H1 (cell line): ENCODE measurements around the gene HOXB3. TPM values are rescaled to one million over a fixed set of nuclear protein-coding genes. Genes with fewer than 3 reads are reported as not detected.
A peak's percentile ranks its signal among the peaks of the same experiment; 100 is the strongest.

Source experiments
- CTCF ChIA-PET: fragments of 300-600 bp; sonication (Branson Sonifier 250); formaldehyde crosslinking; loops from one replicate; lab custom pipeline; 2021; ENCODE audit not compliant: partially characterized antibody; lab: Charles Lee
- POLR2A ChIA-PET: fragments of 300-600 bp; sonication (Branson Sonifier 250); formaldehyde crosslinking; loops from one replicate; lab custom pipeline; 2021; ENCODE audit warnings: inconsistent platforms; ENCODE audit not compliant: partially characterized antibody; lab: Charles Lee
- DNase-seq, 2 experiments: peaks; one replicate each; pipeline versions ENCODE4 v3.0.0 to v3.0.0-alpha.2; 2010 to 2022; ENCODE audit warnings: low spot score in 2 of 2, low read depth in 1 of 2, mixed read lengths in 1 of 2
- FAIRE-seq: peaks from 2 replicates; lab custom pipeline; 2011; peaks lifted over from hg19 to GRCh38; lab: Jason Lieb, UNC
- H2AFZ ChIP-seq: 2 replicates; pipeline ENCODE4 v1.8.1; 2012; ENCODE audit warnings: low read length, inconsistent platforms
- H2AK5ac ChIP-seq: 2 replicates; pipeline ENCODE4 v1.6.1; 2013; ENCODE audit warnings: low read depth, low read length
- H2BK120ac ChIP-seq: replicated peaks from 2 replicates; pipeline ENCODE3; 2013; ENCODE audit warnings: low read depth, low read length, inconsistent platforms
- H2BK12ac ChIP-seq: 2 replicates; pipeline ENCODE4 v1.6.1; 2013; ENCODE audit warnings: low read depth, low read length
- H2BK15ac ChIP-seq: 2 replicates; pipeline ENCODE4 v1.6.1; 2013; ENCODE audit warnings: low read length
- H2BK20ac ChIP-seq: 2 replicates; pipeline ENCODE4 v1.6.1; 2013; ENCODE audit warnings: low read length
- H2BK5ac ChIP-seq: 2 replicates; pipeline ENCODE4 v1.6.1; 2013; ENCODE audit warnings: low read depth, low read length
- H3K14ac ChIP-seq: 2 replicates; pipeline ENCODE4 v1.6.1; 2013; ENCODE audit warnings: inconsistent platforms; ENCODE audit not compliant: insufficient read length
- H3K18ac ChIP-seq: 2 replicates; pipeline ENCODE4 v1.6.1; 2013; ENCODE audit warnings: low read length; ENCODE audit errors: extremely low read depth
- H3K23ac ChIP-seq: 2 replicates; pipeline ENCODE4 v1.6.1; 2013; ENCODE audit warnings: inconsistent platforms; ENCODE audit not compliant: insufficient read length
- H3K23me2 ChIP-seq: 2 replicates; pipeline ENCODE4 v1.6.1; 2013; ENCODE audit warnings: low read depth, low read length
- H3K27ac ChIP-seq: 2 replicates; pipeline ENCODE4 v1.6.1; 2011; ENCODE audit warnings: low read depth, low read length, inconsistent platforms
- H3K27me3 ChIP-seq, 4 experiments: replicated peaks in 1 of 4; 1 replicate in 1 of 4; 2 replicates in 3 of 4; pipeline versions ENCODE4 v1.6.1 to v1.8.1; 2011 to 2013; ENCODE audit warnings: low read length in 3 of 4, mild to moderate bottlenecking in 3 of 4, inconsistent platforms in 2 of 4, mixed read lengths in 2 of 4, moderate library complexity in 1 of 4; ENCODE audit not compliant: control insufficient read depth in 3 of 4, insufficient read depth in 3 of 4; ENCODE audit errors: extremely low read depth in 1 of 4
- H3K36me3 ChIP-seq, 4 experiments: 2 replicates each; pipeline versions ENCODE4 v1.6.1 to v1.8.1; 2011 to 2013; ENCODE audit warnings: mild to moderate bottlenecking in 4 of 4, low read length in 3 of 4, moderate library complexity in 2 of 4, control low read depth in 1 of 4, inconsistent platforms in 1 of 4; ENCODE audit not compliant: insufficient read depth in 4 of 4, control insufficient read depth in 2 of 4
- H3K4ac ChIP-seq: replicated peaks from 2 replicates; pipeline ENCODE3; 2013; ENCODE audit warnings: low read length, low read depth, mixed read lengths, inconsistent platforms; ENCODE audit not compliant: insufficient read length
- H3K4me1 ChIP-seq, 4 experiments: replicated peaks in 1 of 4; 1 replicate in 1 of 4; 2 replicates in 3 of 4; pipeline versions ENCODE4 v1.6.1 to v1.8.1; 2011 to 2013; ENCODE audit warnings: low read length in 3 of 4, inconsistent platforms in 2 of 4, mixed read lengths in 1 of 4; ENCODE audit not compliant: insufficient read depth in 4 of 4, control insufficient read depth in 3 of 4
- H3K4me2 ChIP-seq, 2 experiments: 2 replicates each; pipeline versions ENCODE4 v1.6.1 to v1.8.1; 2011 to 2013; ENCODE audit warnings: low read depth in 2 of 2, low read length in 2 of 2, control low read depth in 1 of 2, inconsistent platforms in 1 of 2, mild to moderate bottlenecking in 1 of 2; ENCODE audit not compliant: insufficient read depth in 1 of 2
- H3K4me3 ChIP-seq, 4 experiments: fragments of 200-600, 300-600 bp in 1 of 4; sonication (generic), shearing (Covaris generic), sonication (Bioruptor Twin) in 1 of 4; 2 replicates each; pipeline versions ENCODE4 v1.5.1 to v1.8.1; 2011 to 2016; ENCODE audit warnings: low read length in 4 of 4, low read depth in 3 of 4, control low read depth in 2 of 4, inconsistent platforms in 2 of 4, mild to moderate bottlenecking in 2 of 4, mixed read lengths in 1 of 4, moderate library complexity in 1 of 4; ENCODE audit not compliant: insufficient read depth in 2 of 4; ENCODE audit errors: extremely low read depth in 1 of 4
- H3K56ac ChIP-seq: replicated peaks from 2 replicates; pipeline ENCODE3; 2013; ENCODE audit warnings: low read depth, mild to moderate bottlenecking, mixed read lengths, low read length, inconsistent platforms; ENCODE audit not compliant: insufficient read length
- H3K79me1 ChIP-seq: 2 replicates; pipeline ENCODE4 v1.6.1; 2013; ENCODE audit warnings: low read depth, low read length, control low read depth
- H3K79me2 ChIP-seq, 2 experiments: 2 replicates each; pipeline versions ENCODE4 v1.6.1 to v1.8.1; 2012 to 2013; ENCODE audit warnings: low read length in 2 of 2, mild to moderate bottlenecking in 2 of 2, inconsistent platforms in 1 of 2; ENCODE audit not compliant: insufficient read depth in 2 of 2, control insufficient read depth in 1 of 2
- H3K9ac ChIP-seq, 4 experiments: replicated peaks in 1 of 4; 1 replicate in 1 of 4; 2 replicates in 3 of 4; pipeline versions ENCODE4 v1.6.1 to v1.8.1; 2011 to 2013; ENCODE audit warnings: low read depth in 3 of 4, low read length in 3 of 4, control low read depth in 2 of 4, mild to moderate bottlenecking in 2 of 4, moderate library complexity in 2 of 4, inconsistent platforms in 1 of 4; ENCODE audit errors: extremely low read depth in 1 of 4
- H3K9me3 ChIP-seq, 2 experiments: 2 replicates each; pipeline versions ENCODE4 v1.6.1 to v1.8.1; 2012 to 2013; ENCODE audit warnings: mild to moderate bottlenecking in 2 of 2, moderate library complexity in 2 of 2, control low read depth in 1 of 2, inconsistent platforms in 1 of 2, low read depth in 1 of 2, low read length in 1 of 2, mixed read lengths in 1 of 2; ENCODE audit not compliant: insufficient read depth in 2 of 2
- H4K20me1 ChIP-seq, 2 experiments: replicated peaks in 1 of 2; 2 replicates each; pipeline versions ENCODE3 to v1.8.1; 2011 to 2013; ENCODE audit warnings: inconsistent platforms in 2 of 2, low read length in 2 of 2, mild to moderate bottlenecking in 1 of 2; ENCODE audit not compliant: insufficient read depth in 2 of 2, control insufficient read depth in 1 of 2
- H4K5ac ChIP-seq: 2 replicates; pipeline ENCODE4 v1.6.1; 2013; ENCODE audit warnings: low read length, low read depth, mixed read lengths, inconsistent platforms; ENCODE audit not compliant: insufficient read length
- H4K8ac ChIP-seq: 2 replicates; pipeline ENCODE4 v1.8.0; 2013; ENCODE audit warnings: mild to moderate bottlenecking, moderate library complexity, low read length, inconsistent platforms; ENCODE audit not compliant: insufficient read depth; ENCODE audit errors: extremely low read depth
- H4K91ac ChIP-seq: replicated peaks from 2 replicates; pipeline ENCODE3; 2013; ENCODE audit warnings: low read length, mixed read lengths, inconsistent platforms; ENCODE audit not compliant: insufficient read length
- BRCA1 ChIP-seq: IDR thresholded peaks from 2 replicates; pipeline ENCODE4 v1.6.1; 2012; ENCODE audit warnings: low read depth, low read length, improper control_type of control experiment
- CBX8 ChIP-seq: fragments of 300-800, 300-1000 bp; sonication (generic); IDR thresholded peaks from 2 replicates; pipeline ENCODE4 v1.7.1; 2016; ENCODE audit warnings: low read depth, low read length, borderline replicate concordance
- POU5F1 ChIP-seq: IDR thresholded peaks from 2 replicates; pipeline ENCODE4 v1.6.1; 2011; ENCODE audit warnings: low read depth, mild to moderate bottlenecking, low read length, moderate library complexity
- USF2 ChIP-seq: IDR thresholded peaks from 2 replicates; pipeline ENCODE4 v1.6.1; 2011; ENCODE audit warnings: low read length, improper control_type of control experiment
- WGBS, 2 experiments: shearing (Covaris generic) in 1 of 2; methylation state at CpG; one replicate each; pipeline versions ENCODE4 v1.1.6 to v1.1.7; 2013 to 2015; ENCODE audit warnings: low lambda C conversion rate in 2 of 2, mixed read lengths in 2 of 2, inconsistent platforms in 1 of 2, low coverage in 1 of 2, missing lambda C conversion rate in 1 of 2; ENCODE audit not compliant: insufficient replicate concordance in 2 of 2, insufficient coverage in 1 of 2, insufficient read length in 1 of 2; ENCODE audit errors: extremely low coverage in 1 of 2, missing lambda C conversion rate in 1 of 2; 5-methylcytosine and 5-hydroxymethylcytosine counted together
- polyA plus RNA-seq, 7 experiments: library from polyadenylated mRNA; depleted of rRNA in 3 of 7; stranded (reverse) in 5 of 7; unstranded in 2 of 7; fragments of >200 nt in 5 of 7; fragments of 200-250 nt in 2 of 7; gene quantifications; 1 replicate in 5 of 7; 2 replicates in 1 of 7; 4 replicates in 1 of 7; pipeline versions ENCODE4 v1.2.1 to v1.2.3, GENCODE V29; 2011 to 2013; ENCODE audit warnings: missing spikeins in 2 of 7, mixed read lengths in 2 of 7
- total RNA-seq: library from RNA; stranded (reverse); fragmentation: NEBNext Ultra II Directional; extraction: Animal tissue kit (Norgen Biotek cat#: 25700); gene quantifications from 2 replicates; pipeline ENCODE4 v1.2.1, GENCODE V29; 2021

Gene HOXB3
- total and polyA plus RNA-seq, 2 of the 8 experiments (the other 6 are each of a cell fraction or from before 2014, with no cell fraction given), result not detected

GRCh38 chr17:48552466-48553189 lies 37.4 kb downstream of the HOXB3 start:
- H3K23ac ChIP-seq, result no peak overlapping the region
- FAIRE-seq (no peak), DNase-seq (no peak)
- no peak overlapping the region for H2BK120ac ChIP-seq
- WGBS, 2 experiments, result 0% methylated on average over 3 of the region's 11 CpGs; no CpG with 5 or more reads in 1 of the 2 experiments
- H3K36me3 ChIP-seq, result peaks cover 0 to 3% (median 0%) of the 10 kb centered on the region in 4 experiments; a peak in 1 of 8 replicates
- ChIA-PET CTCF (interaction anchor here (0.7 to 6.6 kb wide), 12 partner anchors 9 to 79 kb away, joined by 3 to 53 read pairs (median 4); partner anchors contain the start of genes HOXB3 and HOXB5), POLR2A (no interaction called here)
- no peak overlapping the region for H2BK20ac ChIP-seq
- peak overlapping the region in 1 of 2 experiments; percentile 38; a peak in 2 of 4 replicates for H3K4me2 ChIP-seq
- no peak overlapping the region for H4K5ac ChIP-seq
- no peaks in the 10 kb centered on the region for H3K79me2 ChIP-seq
- no peak overlapping the region for H4K91ac ChIP-seq
- H2AK5ac ChIP-seq, result 0 out of 2 replicates have a peak overlapping the region, but pooled peaks have one; percentile 61
- H3K4me1 ChIP-seq, result peaks cover 6 to 22% (median 8%) of the 10 kb centered on the region in 4 experiments
- H4K20me1 ChIP-seq, result peaks cover 26 to 27% of the 10 kb centered on the region in 2 experiments
- no peaks in the 10 kb centered on the region for H3K9me3 ChIP-seq
- no peak overlapping the region for H3K9ac ChIP-seq
- TF ChIP-seq USF2 (peak; percentile 11; the same call in 1 of the 2 replicates), POU5F1 (no peak), CBX8 (peak; percentile 78; the same call in 1 of the 2 replicates), BRCA1 (no peak)
- no peak overlapping the region for H3K4ac ChIP-seq
- no peak overlapping the region for H3K4me3 ChIP-seq
- H3K18ac ChIP-seq, result no peak overlapping the region
- peaks cover 94 to 100% (median 98%) of the 10 kb centered on the region in 4 experiments for H3K27me3 ChIP-seq
- no peak overlapping the region for H2AFZ ChIP-seq
- no peak overlapping the region for H4K8ac ChIP-seq
- H2BK15ac ChIP-seq, result no peak overlapping the region
- no peaks in the 10 kb centered on the region for H3K79me1 ChIP-seq
- H3K14ac ChIP-seq, result no peak overlapping the region
- no peak overlapping the region for H3K56ac ChIP-seq
- no peak overlapping the region for H3K27ac ChIP-seq
- peak overlapping the region; percentile 35; the same call in 1 of the 2 replicates for H2BK5ac ChIP-seq
- H2BK12ac ChIP-seq, result peak overlapping the region; percentile 94; the same call in 1 of the 2 replicates
- H3K23me2 ChIP-seq, result no peaks in the 10 kb centered on the region; the same call in 1 of the 2 replicates
